Right atrium auricular region (tissue), 2 donors: ENCODE data around the gene ENO4. TPM values are rescaled to one million over a fixed set of nuclear protein-coding genes. Genes with fewer than 3 reads are reported as not detected.

Experiments
- DNase-seq: peaks from one replicate; pipeline ENCODE4 v3.0.0-alpha.2; 2019; ENCODE audit warnings: low spot score
- H3K27ac ChIP-seq, 2 donors: fragments of 200-600 bp; sonication (generic); 1 replicate in 1 of 2; 2 replicates in 1 of 2; pipeline ENCODE4 v1.5.1; 2016 to 2019
- H3K27me3 ChIP-seq, 2 donors: fragments of 200-600 bp; sonication (generic); one replicate each; pipeline versions ENCODE4 v1.5.1 to v1.6.0; 2017 to 2019
- H3K36me3 ChIP-seq: fragments of 200-600 bp; sonication (generic); one replicate; pipeline ENCODE4 v1.5.1; 2016
- H3K4me1 ChIP-seq, 2 donors: fragments of 200-600 bp; sonication (generic); one replicate each; pipeline versions ENCODE4 v1.5.1 to v1.6.0; 2017 to 2019
- H3K4me3 ChIP-seq, 2 donors: fragments of 200-600 bp; sonication (generic); 1 replicate in 1 of 2; 2 replicates in 1 of 2; pipeline ENCODE4 v1.5.1; 2017 to 2019; ENCODE audit warnings: mild to moderate bottlenecking in 1 of 2, moderate library complexity in 1 of 2
- H3K9me3 ChIP-seq, 2 donors: fragments of 200-600 bp; sonication (generic); one replicate each; pipeline ENCODE4 v1.5.1; 2019
- total RNA-seq, 2 donors: library from RNA; depleted of rRNA; stranded (reverse); fragments of >200 nt; gene quantifications; one replicate each; pipeline ENCODE4 v1.1.0, GENCODE V29; 2016
- TF ChIP-seq, protein P1 (sequence below), 2 donors: fragments of 200-600 bp; sonication (generic); IDR thresholded peaks; one replicate each; pipeline ENCODE4 v1.5.1; 2019; ENCODE audit warnings: antibody characterized with exemption in 2 of 2

The ENO4 gene
- total RNA-seq, 2 donors from 2014 or later = 0.15 TPM; not detected in 1

DNA sequence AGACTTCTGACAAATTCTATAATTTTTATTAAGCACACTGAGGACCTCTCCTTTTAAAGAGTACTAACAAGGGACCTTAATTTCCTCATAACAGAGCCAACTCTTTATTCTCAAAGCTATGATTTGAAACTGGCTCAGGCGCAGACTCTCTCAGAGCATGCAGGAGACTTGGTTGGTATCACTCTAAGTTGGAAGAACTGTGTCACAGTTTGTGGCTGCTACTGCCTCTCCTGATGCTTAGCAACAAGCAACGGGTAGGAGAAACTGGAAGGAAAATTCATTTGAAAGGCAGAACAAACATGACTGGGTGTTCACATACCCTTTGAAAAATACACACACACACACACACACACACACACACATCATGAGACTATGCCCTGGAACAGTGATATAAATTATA lies 33.3 kb downstream of the ENO4 start:
- TF ChIP-seq, protein P1, sequence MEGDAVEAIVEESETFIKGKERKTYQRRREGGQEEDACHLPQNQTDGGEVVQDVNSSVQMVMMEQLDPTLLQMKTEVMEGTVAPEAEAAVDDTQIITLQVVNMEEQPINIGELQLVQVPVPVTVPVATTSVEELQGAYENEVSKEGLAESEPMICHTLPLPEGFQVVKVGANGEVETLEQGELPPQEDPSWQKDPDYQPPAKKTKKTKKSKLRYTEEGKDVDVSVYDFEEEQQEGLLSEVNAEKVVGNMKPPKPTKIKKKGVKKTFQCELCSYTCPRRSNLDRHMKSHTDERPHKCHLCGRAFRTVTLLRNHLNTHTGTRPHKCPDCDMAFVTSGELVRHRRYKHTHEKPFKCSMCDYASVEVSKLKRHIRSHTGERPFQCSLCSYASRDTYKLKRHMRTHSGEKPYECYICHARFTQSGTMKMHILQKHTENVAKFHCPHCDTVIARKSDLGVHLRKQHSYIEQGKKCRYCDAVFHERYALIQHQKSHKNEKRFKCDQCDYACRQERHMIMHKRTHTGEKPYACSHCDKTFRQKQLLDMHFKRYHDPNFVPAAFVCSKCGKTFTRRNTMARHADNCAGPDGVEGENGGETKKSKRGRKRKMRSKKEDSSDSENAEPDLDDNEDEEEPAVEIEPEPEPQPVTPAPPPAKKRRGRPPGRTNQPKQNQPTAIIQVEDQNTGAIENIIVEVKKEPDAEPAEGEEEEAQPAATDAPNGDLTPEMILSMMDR (IDR thresholded peaks at IDR 0.05) = no peak
- Histone ChIP-seq H3K9me3 (no peaks in the 10 kb centered on the region), H3K36me3 (no peaks in the 10 kb centered on the region), H3K27ac (no peak overlapping the region), H3K4me3 (no peak overlapping the region), H3K27me3 (no peaks in the 10 kb centered on the region), H3K4me1 (no peaks in the 10 kb centered on the region)
- DNase-seq = no peak

DNA sequence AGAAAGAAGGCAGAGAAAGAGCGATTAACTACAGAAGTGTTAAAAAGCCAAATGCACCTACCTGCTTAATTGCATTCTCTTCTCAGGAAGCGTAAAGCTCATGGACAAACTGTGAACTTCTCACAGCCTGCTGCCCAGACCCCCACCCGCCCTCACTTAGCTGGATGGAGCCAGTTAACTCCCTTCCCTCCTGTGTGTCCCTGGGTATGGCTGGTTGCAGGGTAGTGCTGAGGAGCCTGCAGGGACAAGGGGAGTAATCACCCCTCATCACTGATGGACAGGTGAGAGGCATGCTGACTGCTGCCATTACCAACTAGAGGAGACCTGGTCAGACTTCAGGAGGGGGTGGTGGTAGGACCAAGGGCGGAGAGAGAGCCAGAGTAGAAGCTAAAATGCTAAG lies 37.5 kb downstream of the ENO4 start:
- Histone ChIP-seq H3K9me3 (no peaks in the 10 kb centered on the region), H3K4me1 (no peaks in the 10 kb centered on the region), H3K27me3 (no peaks in the 10 kb centered on the region), H3K4me3 (no peak overlapping the region), H3K27ac (no peak overlapping the region), H3K36me3 (no peaks in the 10 kb centered on the region)
- TF ChIP-seq, protein P1 (IDR thresholded peaks at IDR 0.05) = no peak
- no peak for DNase-seq

- no peak overlapping the region for H3K4me3 ChIP-seq
- no peak overlapping the region for H3K27ac ChIP-seq
- DNase-seq = peak; percentile 81
Measured at GRCh38 chr10:116888380-116889055, 39.2 kb downstream of the ENO4 start.

GRCh38 chr10:116889066-116889465 lies 39.8 kb downstream of the ENO4 start:
- H3K4me3 ChIP-seq = no peak overlapping the region
- H3K36me3 ChIP-seq = no peaks in the 10 kb centered on the region
- DNase-seq = no peak
- H3K27me3 ChIP-seq = no peaks in the 10 kb centered on the region
- H3K4me1 ChIP-seq = no peaks in the 10 kb centered on the region
- no peaks in the 10 kb centered on the region for H3K9me3 ChIP-seq
- TF ChIP-seq, protein P1 (IDR thresholded peaks at IDR 0.05) = no peak
- H3K27ac ChIP-seq = no peak overlapping the region

More at GRCh38 chr10:116888380-116889055, 39.2 kb downstream of the ENO4 start:
- H3K36me3 ChIP-seq = no peaks in the 10 kb centered on the region
- no peaks in the 10 kb centered on the region for H3K4me1 ChIP-seq
- H3K9me3 ChIP-seq = no peaks in the 10 kb centered on the region
- no peaks in the 10 kb centered on the region for H3K27me3 ChIP-seq
- TF ChIP-seq, protein P1 (IDR thresholded peaks at IDR 0.05) = no peak

DNA sequence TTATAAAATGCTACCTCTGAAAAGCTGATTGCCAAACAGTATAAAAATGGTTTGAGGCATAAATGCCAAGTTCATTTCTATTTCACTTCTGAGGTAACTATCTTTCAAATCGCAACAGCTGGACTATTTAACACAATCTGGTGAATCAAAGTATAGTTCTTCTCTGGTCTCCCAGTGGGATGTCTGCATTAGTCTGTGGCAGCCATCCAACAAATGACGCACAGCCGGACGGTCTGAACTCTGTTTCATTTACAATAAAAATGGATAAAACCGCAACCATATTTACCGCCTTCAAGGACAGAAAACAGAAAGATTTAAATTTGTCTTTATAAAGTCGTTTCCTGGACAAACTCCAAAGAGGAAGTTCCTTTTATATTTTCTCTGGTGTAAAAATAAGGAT lies 41.9 kb downstream of the ENO4 start:
- no peak for DNase-seq
- no peak overlapping the region for H3K27ac ChIP-seq
- TF ChIP-seq, protein P1 (IDR thresholded peaks at IDR 0.05) = no peak
- H3K4me3 ChIP-seq = no peak overlapping the region
- H3K9me3 ChIP-seq = no peaks in the 10 kb centered on the region
- no peaks in the 10 kb centered on the region for H3K4me1 ChIP-seq
- no peaks in the 10 kb centered on the region for H3K27me3 ChIP-seq
- H3K36me3 ChIP-seq = no peaks in the 10 kb centered on the region
